ENCODE data around the gene GLT8D1. TPM values are rescaled to one million over a fixed set of nuclear protein-coding genes. Genes with fewer than 3 reads are reported as not detected.

Gene GLT8D1
- total RNA-seq, 1 donor from 2014 or later: 55.8 TPM

DNA sequence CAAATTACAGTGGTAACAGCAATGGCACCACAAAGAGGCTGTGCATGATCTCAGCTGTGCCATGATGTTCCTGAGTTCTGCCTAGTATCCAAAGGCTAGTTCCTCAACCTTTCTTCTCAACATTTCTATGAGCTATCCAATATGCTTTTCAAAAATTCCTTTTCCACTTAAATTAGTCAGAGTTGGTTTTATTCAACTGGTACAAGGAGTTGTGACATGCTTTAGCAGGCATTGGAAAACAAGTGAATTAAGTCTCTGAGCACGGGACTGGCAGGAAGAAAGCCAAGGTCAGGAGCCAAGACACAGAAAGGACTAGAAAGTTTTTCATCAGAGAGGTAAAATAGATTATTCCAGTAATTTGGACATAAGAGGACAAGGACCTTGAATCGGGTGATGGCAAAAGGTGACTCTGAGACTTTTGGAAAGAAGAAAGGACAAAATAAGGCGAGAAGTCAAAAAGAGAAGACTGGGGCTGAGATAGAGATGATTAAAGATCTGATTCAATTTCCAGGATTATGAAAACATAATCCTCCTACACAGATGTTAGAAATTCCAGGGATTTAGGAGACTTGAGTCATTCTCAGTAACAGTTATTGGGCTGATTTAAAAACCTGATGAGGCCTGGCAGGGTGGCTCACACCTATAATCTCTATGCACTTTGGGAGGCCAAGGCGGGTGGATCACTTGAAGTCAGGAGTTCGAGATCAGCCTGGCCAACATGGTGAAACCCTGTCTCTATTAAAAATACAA lies 56.0 kb downstream of the GLT8D1 start:
- no peak for DNase-seq (ENCODE audit: low spot score)
- no peak for ATAC-seq
- intact Hi-C loops (cut with DNase I): no loop called here

DNA sequence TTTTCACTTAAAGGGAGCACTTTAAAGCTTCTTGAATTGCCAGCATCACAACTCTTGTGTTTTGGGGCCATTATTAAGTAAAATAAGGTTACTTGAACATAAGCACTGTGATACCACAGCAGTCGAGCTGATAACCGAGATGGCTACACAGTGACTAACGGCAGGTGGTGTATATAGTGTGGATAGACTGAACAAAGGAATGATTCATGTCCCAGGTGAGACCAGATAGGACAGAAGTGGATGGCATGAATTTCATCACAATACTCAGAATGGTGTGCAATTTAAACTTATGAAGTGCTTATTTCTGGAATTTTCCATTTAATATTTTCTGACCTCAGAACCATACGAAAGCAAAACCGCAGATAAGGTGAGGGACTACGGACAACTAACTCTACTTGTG lies 60.0 kb downstream of the GLT8D1 start:
- intact Hi-C loops (cut with DNase I): no loop called here
- DNase-seq (ENCODE audit: low spot score) (no peak), ATAC-seq (no peak)

Other genes starting within 250 kb of the GLT8D1 start
- 256 TPM for gene STAB1, start 210.5 kb downstream of the GLT8D1 start, total RNA-seq
- gene NT5DC2, start 171.9 kb downstream of the GLT8D1 start, total RNA-seq: 78.3 TPM
- gene UQCC5, start 169.2 kb downstream of the GLT8D1 start, total RNA-seq: 16.0 TPM
- gene PBRM1, start 19.9 kb downstream of the GLT8D1 start, total RNA-seq: 82.0 TPM
- 55.4 TPM for gene GNL3, start 19.8 kb downstream of the GLT8D1 start, total RNA-seq
- 60.0 TPM for gene SPCS1, start 315 bp upstream of the GLT8D1 start, total RNA-seq
- 31.4 TPM for gene NEK4, start 65.1 kb upstream of the GLT8D1 start, total RNA-seq
- gene ITIH1, start 71.8 kb upstream of the GLT8D1 start, total RNA-seq: not detected
- gene ITIH3, start 89.0 kb upstream of the GLT8D1 start, total RNA-seq: 22.0 TPM
- 16.3 TPM for gene ITIH4, start 124.9 kb upstream of the GLT8D1 start, total RNA-seq
- gene MUSTN1, start 129.2 kb upstream of the GLT8D1 start, total RNA-seq: 23.9 TPM
- gene STIMATE, start 191.8 kb upstream of the GLT8D1 start, total RNA-seq: 22.6 TPM

All from sciatic nerve (tissue), 2 donors.